ENCODE results near the gene ADD3.

The ADD3 gene

GRCh38 chr10:110007161-110007700 lies 553 bp upstream of the ADD3 start (continued):
- no peak; the same call in 1 of the 2 replicates for TF ChIP-seq INSM2 (tag by site-specific recombination; IDR thresholded peaks at IDR 0.05)
- TF ChIP-seq ZNF623 (tag by site-specific recombination; IDR thresholded peaks at IDR 0.05), result no peak
- peak; percentile 51 for TF ChIP-seq ZXDB (tag by site-specific recombination; IDR thresholded peaks at IDR 0.05)
- no peak for TF ChIP-seq ZNF747 (tag by site-specific recombination; IDR thresholded peaks at IDR 0.05)
- no peak for TF ChIP-seq ZNF768 (tag by site-specific recombination; IDR thresholded peaks at IDR 0.05)
- TF ChIP-seq, protein P1, sequence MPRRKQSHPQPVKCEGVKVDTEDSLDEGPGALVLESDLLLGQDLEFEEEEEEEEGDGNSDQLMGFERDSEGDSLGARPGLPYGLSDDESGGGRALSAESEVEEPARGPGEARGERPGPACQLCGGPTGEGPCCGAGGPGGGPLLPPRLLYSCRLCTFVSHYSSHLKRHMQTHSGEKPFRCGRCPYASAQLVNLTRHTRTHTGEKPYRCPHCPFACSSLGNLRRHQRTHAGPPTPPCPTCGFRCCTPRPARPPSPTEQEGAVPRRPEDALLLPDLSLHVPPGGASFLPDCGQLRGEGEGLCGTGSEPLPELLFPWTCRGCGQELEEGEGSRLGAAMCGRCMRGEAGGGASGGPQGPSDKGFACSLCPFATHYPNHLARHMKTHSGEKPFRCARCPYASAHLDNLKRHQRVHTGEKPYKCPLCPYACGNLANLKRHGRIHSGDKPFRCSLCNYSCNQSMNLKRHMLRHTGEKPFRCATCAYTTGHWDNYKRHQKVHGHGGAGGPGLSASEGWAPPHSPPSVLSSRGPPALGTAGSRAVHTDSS (tag by site-specific recombination; IDR thresholded peaks at IDR 0.05), result no peak
- no peak for TF ChIP-seq ZNF621 (tag by site-specific recombination; IDR thresholded peaks at IDR 0.05)
- TF ChIP-seq YY1 (tag by site-specific recombination; IDR thresholded peaks at IDR 0.05), result peak; percentile 58; the same call in 1 of the 2 replicates
- peak; percentile 95 for TF ChIP-seq EGR2 (tag by site-specific recombination; IDR thresholded peaks at IDR 0.05; ENCODE audit: low read depth)
- no peak for TF ChIP-seq ZNF174 (tag by site-specific recombination; IDR thresholded peaks at IDR 0.05)
- peak; percentile 62 for TF ChIP-seq ZIC2 (tag by site-specific recombination; IDR thresholded peaks at IDR 0.05)
- TF ChIP-seq ZNF555 (tag by site-specific recombination; conservative IDR thresholded peaks at IDR 0.05), result no peak
- no peak for TF ChIP-seq ZNF248 (tag by site-specific recombination; IDR thresholded peaks at IDR 0.05)
- 0 out of 2 replicates have a peak, but pooled peaks have one; percentile 24 for TF ChIP-seq BCL11B (tag by site-specific recombination; IDR thresholded peaks at IDR 0.05; ENCODE audit: low read depth)
- TF ChIP-seq ZNF394 (tag by site-specific recombination; IDR thresholded peaks at IDR 0.05; ENCODE audit: borderline replicate concordance), result peak; percentile 36; the same call in 1 of the 2 replicates
- peak; percentile 87 for TF ChIP-seq ZBTB10 (tag by site-specific recombination; IDR thresholded peaks at IDR 0.05)
- TF ChIP-seq TRIM28 (IDR thresholded peaks at IDR 0.05; ENCODE audit: borderline replicate concordance, low read length), result no peak
- TF ChIP-seq ZNF155 (tag by site-specific recombination; IDR thresholded peaks at IDR 0.05), result no peak
- no peak for TF ChIP-seq ZNF121 (tag by site-specific recombination; IDR thresholded peaks at IDR 0.05)
- TF ChIP-seq ZBTB8A (tag by site-specific recombination; IDR thresholded peaks at IDR 0.05), result peak; percentile 94
- TF ChIP-seq SALL2 (tag by site-specific recombination; IDR thresholded peaks at IDR 0.05; ENCODE audit: borderline replicate concordance), result no peak
- TF ChIP-seq GLI4 (tag by site-specific recombination; IDR thresholded peaks at IDR 0.05), result no peak
- no peak for TF ChIP-seq TCF7L2 (IDR thresholded peaks at IDR 0.05; ENCODE audit: borderline replicate concordance, low read depth, low read length)
- TF ChIP-seq, protein P2, sequence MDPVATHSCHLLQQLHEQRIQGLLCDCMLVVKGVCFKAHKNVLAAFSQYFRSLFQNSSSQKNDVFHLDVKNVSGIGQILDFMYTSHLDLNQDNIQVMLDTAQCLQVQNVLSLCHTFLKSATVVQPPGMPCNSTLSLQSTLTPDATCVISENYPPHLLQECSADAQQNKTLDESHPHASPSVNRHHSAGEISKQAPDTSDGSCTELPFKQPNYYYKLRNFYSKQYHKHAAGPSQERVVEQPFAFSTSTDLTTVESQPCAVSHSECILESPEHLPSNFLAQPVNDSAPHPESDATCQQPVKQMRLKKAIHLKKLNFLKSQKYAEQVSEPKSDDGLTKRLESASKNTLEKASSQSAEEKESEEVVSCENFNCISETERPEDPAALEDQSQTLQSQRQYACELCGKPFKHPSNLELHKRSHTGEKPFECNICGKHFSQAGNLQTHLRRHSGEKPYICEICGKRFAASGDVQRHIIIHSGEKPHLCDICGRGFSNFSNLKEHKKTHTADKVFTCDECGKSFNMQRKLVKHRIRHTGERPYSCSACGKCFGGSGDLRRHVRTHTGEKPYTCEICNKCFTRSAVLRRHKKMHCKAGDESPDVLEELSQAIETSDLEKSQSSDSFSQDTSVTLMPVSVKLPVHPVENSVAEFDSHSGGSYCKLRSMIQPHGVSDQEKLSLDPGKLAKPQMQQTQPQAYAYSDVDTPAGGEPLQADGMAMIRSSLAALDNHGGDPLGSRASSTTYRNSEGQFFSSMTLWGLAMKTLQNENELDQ (tag by site-specific recombination; IDR thresholded peaks at IDR 0.05; ENCODE audit: low read depth), result no peak
- no peak for TF ChIP-seq ZNF654 (tag by site-specific recombination; IDR thresholded peaks at IDR 0.05; ENCODE audit: low read depth)
- TF ChIP-seq ZFP69B (tag by site-specific recombination; IDR thresholded peaks at IDR 0.05), result no peak; the same call in 1 of the 2 replicates
- TF ChIP-seq KLF8 (tag by site-specific recombination; IDR thresholded peaks at IDR 0.05), result no peak
- TF ChIP-seq ZNF37A (tag by site-specific recombination; IDR thresholded peaks at IDR 0.05), result no peak
- TF ChIP-seq ZBTB11 (tag by site-specific recombination; conservative IDR thresholded peaks at IDR 0.05; ENCODE audit: low read depth), result no peak

Measured in HEK293 (cell line).